Fibroblast of upper back skin (primary cell): ENCODE results near the gene BPI.
"Not testable (repeated sequence)": the region's sequence is repeated elsewhere in the genome, so short reads cannot be mapped to it uniquely, and the experiment has no call there.

Experiments
- DNase-seq: peaks from one replicate; pipeline ENCODE4 v3.0.0-alpha.2; 2013

BPI gene

GRCh38 chr20:38373231-38373867, 69.4 kb downstream of the BPI start:
- no peak for DNase-seq

- DNase-seq, result no peak
These were observed 69.9 kb downstream of the BPI start for GRCh38 chr20:38373898-38374297.

GRCh38 chr20:38377039-38377685, 73.2 kb downstream of the BPI start:
- no peak for DNase-seq

- not testable (repeated sequence) for DNase-seq
These were observed 73.9 kb downstream of the BPI start for GRCh38 chr20:38377838-38378237.

GRCh38 chr20:38383147-38383546, 79.2 kb downstream of the BPI start:
- DNase-seq, result no peak

- DNase-seq, result no peak
These were observed 82.0 kb downstream of the BPI start for GRCh38 chr20:38386004-38386403.

GRCh38 chr20:38386851-38387250, 82.9 kb downstream of the BPI start:
- no peak for DNase-seq
